Activated CD4-positive, alpha-beta memory T cell treated with anti-CD3 and anti-CD28 coated beads for 36 hours (primary cell): Measurements from ENCODE around the gene SPACA6. TPM values are rescaled to one million over a fixed set of nuclear protein-coding genes. Genes with fewer than 3 reads are reported as not detected.
"Not testable (repeated sequence)": the region's sequence is repeated elsewhere in the genome, so short reads cannot be mapped to it uniquely, and the experiment has no call there.

Experiments
- CTCF ChIA-PET: fragments of 350-600 bp; sonication (Branson Sonifier 250); formaldehyde crosslinking; loops from one replicate; lab custom pipeline; 2021; ENCODE audit warnings: antibody characterized with exemption, inconsistent platforms; lab: Charles Lee
- POLR2A ChIA-PET: fragments of 350-600 bp; sonication (Branson Sonifier 250); formaldehyde crosslinking; loops from one replicate; lab custom pipeline; 2021; ENCODE audit warnings: antibody characterized with exemption; lab: Charles Lee
- DNase-seq: peaks from one replicate; pipeline ENCODE4 v3.0.0-alpha.2; 2020
- H3K27ac Mint-ChIP-seq: one replicate; pipeline ENCODE4 v1.8.0; 2021; ENCODE audit warnings: mixed read lengths
- H3K27me3 Mint-ChIP-seq: one replicate; pipeline ENCODE4 v1.8.0; 2021; ENCODE audit warnings: mixed read lengths
- H3K36me3 Mint-ChIP-seq: one replicate; pipeline ENCODE4 v1.8.0; 2021; ENCODE audit warnings: mixed read lengths
- H3K4me1 Mint-ChIP-seq: one replicate; pipeline ENCODE4 v1.8.0; 2021; ENCODE audit warnings: low read depth, mixed read lengths
- H3K4me3 Mint-ChIP-seq: one replicate; pipeline ENCODE4 v1.8.0; 2021; ENCODE audit warnings: mild to moderate bottlenecking, mixed read lengths
- H3K9me3 Mint-ChIP-seq: one replicate; pipeline ENCODE4 v1.8.0; 2021; ENCODE audit warnings: mixed read lengths
- intact Hi-C: fragments of 100-400 bp; cut with micrococcal nuclease; formaldehyde crosslinking; loops from one replicate; pipeline ENCODE4 v1.15.1; 2023
- total RNA-seq, 2 experiments: library from RNA; stranded (reverse); gene quantifications; one replicate each; pipeline ENCODE4 v1.2.3, GENCODE V29; 2021

Gene SPACA6
- total RNA-seq, 2 experiments from 2014 or later = 10.0 to 14.2 TPM

GRCh38 chr19:51727349-51727880 lies 34.3 kb downstream of the SPACA6 start:
- H3K27ac Mint-ChIP-seq = no peak overlapping the region
- H3K4me1 Mint-ChIP-seq = no peaks in the 10 kb centered on the region
- peaks cover 15% of the 10 kb centered on the region for H3K9me3 Mint-ChIP-seq
- intact Hi-C loops = no loop called here
- no peak for DNase-seq
- POLR2A ChIA-PET = no interaction called here
- CTCF ChIA-PET = no interaction called here
- H3K36me3 Mint-ChIP-seq = no peaks in the 10 kb centered on the region
- peaks cover 36% of the 10 kb centered on the region for H3K27me3 Mint-ChIP-seq
- H3K4me3 Mint-ChIP-seq = no peak overlapping the region

GRCh38 chr19:51729781-51730180 lies 36.7 kb downstream of the SPACA6 start:
- intact Hi-C loops = no loop called here
- Mint-ChIP-seq H3K27ac (no peak overlapping the region), H3K9me3 (peaks cover 15% of the 10 kb centered on the region), H3K36me3 (no peaks in the 10 kb centered on the region), H3K4me1 (no peaks in the 10 kb centered on the region), H3K27me3 (peaks cover 20% of the 10 kb centered on the region), H3K4me3 (no peak overlapping the region)
- ChIA-PET CTCF (no interaction called here), POLR2A (no interaction called here)
- DNase-seq = no peak

GRCh38 chr19:51733742-51734522 lies 40.8 kb downstream of the SPACA6 start:
- ChIA-PET CTCF (no interaction called here), POLR2A (no interaction called here)
- Mint-ChIP-seq H3K27me3 (peaks cover 14% of the 10 kb centered on the region), H3K4me1 (no peaks in the 10 kb centered on the region), H3K4me3 (no peak overlapping the region), H3K27ac (no peak overlapping the region), H3K9me3 (peaks cover 14% of the 10 kb centered on the region), H3K36me3 (no peaks in the 10 kb centered on the region)
- intact Hi-C loops = no loop called here
- DNase-seq = no peak

- Mint-ChIP-seq H3K27ac (no peak overlapping the region), H3K36me3 (no peaks in the 10 kb centered on the region), H3K4me3 (no peak overlapping the region), H3K9me3 (peaks cover 5% of the 10 kb centered on the region), H3K4me1 (no peaks in the 10 kb centered on the region), H3K27me3 (peaks cover 16% of the 10 kb centered on the region)
- ChIA-PET POLR2A (no interaction called here), CTCF (no interaction called here)
- intact Hi-C loops = no loop called here
- DNase-seq = no peak
Observed at GRCh38 chr19:51735759-51736449, 42.8 kb downstream of the SPACA6 start.

- H3K36me3 Mint-ChIP-seq = no peaks in the 10 kb centered on the region
- no peak overlapping the region for H3K27ac Mint-ChIP-seq
- intact Hi-C loops = no loop called here
- no peak for DNase-seq
- peaks cover 14% of the 10 kb centered on the region for H3K27me3 Mint-ChIP-seq
- ChIA-PET CTCF (no interaction called here), POLR2A (no interaction called here)
- no peak overlapping the region for H3K4me3 Mint-ChIP-seq
- H3K9me3 Mint-ChIP-seq = no peaks in the 10 kb centered on the region
- no peaks in the 10 kb centered on the region for H3K4me1 Mint-ChIP-seq
Observed at GRCh38 chr19:51737389-51737788, 44.3 kb downstream of the SPACA6 start.

- H3K4me1 Mint-ChIP-seq = no peaks in the 10 kb centered on the region
- POLR2A ChIA-PET = no interaction called here
- no peak overlapping the region for H3K4me3 Mint-ChIP-seq
- intact Hi-C loops = no loop called here
- CTCF ChIA-PET = no interaction called here
- no peak for DNase-seq
- no peaks in the 10 kb centered on the region for H3K9me3 Mint-ChIP-seq
- H3K27me3 Mint-ChIP-seq = peaks cover 14% of the 10 kb centered on the region
- H3K27ac Mint-ChIP-seq = no peak overlapping the region
- no peaks in the 10 kb centered on the region for H3K36me3 Mint-ChIP-seq
Observed at GRCh38 chr19:51737924-51738323, 44.8 kb downstream of the SPACA6 start.

GRCh38 chr19:51738523-51738922 lies 45.4 kb downstream of the SPACA6 start:
- peaks cover 14% of the 10 kb centered on the region for H3K27me3 Mint-ChIP-seq
- H3K27ac Mint-ChIP-seq, DNase-seq, H3K36me3 Mint-ChIP-seq, H3K4me1 Mint-ChIP-seq, H3K9me3 Mint-ChIP-seq, H3K4me3 Mint-ChIP-seq, intact Hi-C loops, POLR2A ChIA-PET, CTCF ChIA-PET: not testable (repeated sequence)

- Mint-ChIP-seq H3K4me3 (no peak overlapping the region), H3K9me3 (no peaks in the 10 kb centered on the region), H3K27ac (no peak overlapping the region), H3K4me1 (no peaks in the 10 kb centered on the region), H3K36me3 (no peaks in the 10 kb centered on the region), H3K27me3 (peaks cover 14% of the 10 kb centered on the region)
- no peak for DNase-seq
- intact Hi-C loops = no loop called here
- ChIA-PET CTCF (no interaction called here), POLR2A (no interaction called here)
Observed at GRCh38 chr19:51739466-51740213, 46.5 kb downstream of the SPACA6 start.

GRCh38 chr19:51740356-51740755 lies 47.2 kb downstream of the SPACA6 start:
- Mint-ChIP-seq H3K4me3 (no peak overlapping the region), H3K36me3 (no peaks in the 10 kb centered on the region), H3K9me3 (no peaks in the 10 kb centered on the region), H3K4me1 (no peaks in the 10 kb centered on the region), H3K27me3 (peaks cover 13% of the 10 kb centered on the region), H3K27ac (no peak overlapping the region)
- ChIA-PET CTCF (no interaction called here), POLR2A (no interaction called here)
- intact Hi-C loops = no loop called here
- DNase-seq = no peak

- H3K4me3 Mint-ChIP-seq = no peak overlapping the region
- ChIA-PET POLR2A (no interaction called here), CTCF (no interaction called here)
- no peak overlapping the region for H3K27ac Mint-ChIP-seq
- no peaks in the 10 kb centered on the region for H3K4me1 Mint-ChIP-seq
- no peak for DNase-seq
- intact Hi-C loops = no loop called here
- H3K27me3 Mint-ChIP-seq = peaks cover 5% of the 10 kb centered on the region
- no peaks in the 10 kb centered on the region for H3K36me3 Mint-ChIP-seq
- no peaks in the 10 kb centered on the region for H3K9me3 Mint-ChIP-seq
Observed at GRCh38 chr19:51742789-51743188, 49.7 kb downstream of the SPACA6 start.

- no peaks in the 10 kb centered on the region for H3K9me3 Mint-ChIP-seq
- H3K36me3 Mint-ChIP-seq = no peaks in the 10 kb centered on the region
- H3K27ac Mint-ChIP-seq = no peak overlapping the region
- intact Hi-C loops = no loop called here
- POLR2A ChIA-PET = no interaction called here
- DNase-seq = no peak
- CTCF ChIA-PET = no interaction called here
- H3K4me1 Mint-ChIP-seq = no peaks in the 10 kb centered on the region
- H3K4me3 Mint-ChIP-seq = no peak overlapping the region
- H3K27me3 Mint-ChIP-seq = peaks cover 5% of the 10 kb centered on the region
Observed at GRCh38 chr19:51743405-51743804, 50.3 kb downstream of the SPACA6 start.

- no peak overlapping the region for H3K27ac Mint-ChIP-seq
- intact Hi-C loops = no loop called here
- ChIA-PET CTCF (no interaction called here), POLR2A (no interaction called here)
- DNase-seq = no peak
- H3K4me3 Mint-ChIP-seq = no peak overlapping the region
- H3K36me3 Mint-ChIP-seq = no peaks in the 10 kb centered on the region
- H3K4me1 Mint-ChIP-seq = no peaks in the 10 kb centered on the region
- H3K9me3 Mint-ChIP-seq = no peaks in the 10 kb centered on the region
- H3K27me3 Mint-ChIP-seq = peaks cover 3% of the 10 kb centered on the region
Observed at GRCh38 chr19:51746731-51747130, 53.6 kb downstream of the SPACA6 start.
